ENCODE data around the gene RSPRY1. TPM values are rescaled to one million over a fixed set of nuclear protein-coding genes. Genes with fewer than 3 reads are reported as not detected.
A peak's percentile ranks its signal among the peaks of the same experiment; 100 is the strongest.

RSPRY1 gene
- total RNA-seq, 1 experiment from 2014 or later: 24.9 TPM

- Histone ChIP-seq H2AFZ (ENCODE audit: low read depth, low read length, poor library complexity, severe bottlenecking) (no peak overlapping the region), H3K9me3 (ENCODE audit: control insufficient read depth in 1 of 2, insufficient read depth in 1 of 2, low read depth in 1 of 2, low read length in 2 of 2) (no peaks in the 10 kb centered on the region), H3K4me2 (ENCODE audit: low read length) (peak overlapping the region; percentile 85), H3K27ac (ENCODE audit: low read depth, low read length) (peak overlapping the region; percentile 80), H3K4me1 (ENCODE audit: control insufficient read depth in 1 of 2, insufficient read depth in 2 of 2, low read length in 2 of 2) (peaks cover 10 to 15% of the 10 kb centered on the region in 2 experiments), H3K27me3 (ENCODE audit: insufficient read depth, low read length) (no peaks in the 10 kb centered on the region), H3K4me3 (replicated peaks in 1 of 2; ENCODE audit: low read depth in 1 of 2, low read length in 2 of 2) (peak overlapping the region; percentile 67 to 82), H4K20me1 (ENCODE audit: insufficient read depth) (no peaks in the 10 kb centered on the region), H3K79me2 (ENCODE audit: insufficient read depth, low read length) (peaks cover 5% of the 10 kb centered on the region; the same call in 1 of the 2 replicates), H3K9ac (ENCODE audit: low read length) (peak overlapping the region; percentile 83), H3K9me2 (ENCODE audit: insufficient read depth) (no peaks in the 10 kb centered on the region), H3K36me3 (ENCODE audit: control insufficient read depth in 1 of 2, insufficient read depth in 2 of 2, low read length in 2 of 2) (peaks cover 0 to 3% of the 10 kb centered on the region in 2 experiments; a peak in 1 of 4 replicates)
- intact Hi-C loops (cut with micrococcal nuclease): loop anchor here (2.0 kb wide), 1 partner anchor 55 kb away; no protein-coding TSS in a partner anchor
- DNase-seq (ENCODE audit: low read depth, low spot score) (peak; percentile 8), ATAC-seq (no peak; the same call in 1 of the 2 replicates)
- CTCF ChIA-PET: no interaction called here
- RAD21 ChIA-PET (ENCODE audit: low non-redundant PET in 1 of 2, low total read pairs in 2 of 2, uncharacterized antibody in 2 of 2, unreplicated experiment in 2 of 2): interaction anchor here in 1 of 2 experiments (0.9 kb wide), 1 partner anchor 281 kb away, joined by 3 read pairs; no protein-coding TSS in a partner anchor
- BruUV-seq (replicated peaks): no TSS peak
- POLR2A ChIA-PET: interaction anchor here (1.0 to 2.0 kb wide), 3 partner anchors 10 to 54 kb away, joined by 3 to 6 read pairs (median 5); no protein-coding TSS in a partner anchor
- TF ChIP-seq ZFX (IDR thresholded peaks at IDR 0.05) (peak; percentile 90), SP1 (IDR thresholded peaks at IDR 0.05; ENCODE audit: low read depth) (no peak)
Observed at GRCh38 chr16:57245472-57246113, 59.5 kb downstream of the RSPRY1 start.

- no peaks in the 10 kb centered on the region for H4K20me1 ChIP-seq (ENCODE audit: insufficient read depth)
- no peaks in the 10 kb centered on the region for H3K27me3 ChIP-seq (ENCODE audit: insufficient read depth, low read length)
- H3K27ac ChIP-seq (ENCODE audit: low read depth, low read length): no peak overlapping the region
- no TSS peak for BruUV-seq (replicated peaks)
- no peaks in the 10 kb centered on the region for H3K4me1 ChIP-seq (ENCODE audit: control insufficient read depth in 1 of 2, insufficient read depth in 2 of 2, low read length in 2 of 2)
- DNase-seq (ENCODE audit: low read depth, low spot score): no peak
- H3K79me2 ChIP-seq (ENCODE audit: insufficient read depth, low read length): no peaks in the 10 kb centered on the region
- ChIA-PET POLR2A (no interaction called here), RAD21 (ENCODE audit: low non-redundant PET in 1 of 2, low total read pairs in 2 of 2, uncharacterized antibody in 2 of 2, unreplicated experiment in 2 of 2) (no interaction called here), CTCF (no interaction called here)
- no peak for ATAC-seq
- 0 out of 4 replicates have a peak, but pooled peaks cover 0 to 3% of the 10 kb centered on the region in 2 experiments for H3K9me3 ChIP-seq (ENCODE audit: control insufficient read depth in 1 of 2, insufficient read depth in 1 of 2, low read depth in 1 of 2, low read length in 2 of 2)
- no peak overlapping the region for H3K4me3 ChIP-seq (replicated peaks in 1 of 2; ENCODE audit: low read depth in 1 of 2, low read length in 2 of 2)
- intact Hi-C loops (cut with micrococcal nuclease): no loop called here
- H2AFZ ChIP-seq (ENCODE audit: low read depth, low read length, poor library complexity, severe bottlenecking): no peak overlapping the region
- H3K9ac ChIP-seq (ENCODE audit: low read length): no peak overlapping the region
- no peak overlapping the region for H3K4me2 ChIP-seq (ENCODE audit: low read length)
- no peaks in the 10 kb centered on the region for H3K9me2 ChIP-seq (ENCODE audit: insufficient read depth)
- peaks cover 10 to 17% of the 10 kb centered on the region in 2 experiments for H3K36me3 ChIP-seq (ENCODE audit: control insufficient read depth in 1 of 2, insufficient read depth in 2 of 2, low read length in 2 of 2)
- TF ChIP-seq REST (IDR thresholded peaks at IDR 0.05; ENCODE audit: low read depth): no peak
- TF ChIP-seq SP1 (IDR thresholded peaks at IDR 0.05; ENCODE audit: low read depth): no peak
- no peak for TF ChIP-seq POLR2AphosphoS5 (IDR thresholded peaks at IDR 0.05; ENCODE audit: low read depth, low read length)
- no peak for TF ChIP-seq ATF3 (IDR thresholded peaks at IDR 0.05)
- TF ChIP-seq EZH2phosphoT487 (IDR thresholded peaks at IDR 0.05; ENCODE audit: borderline replicate concordance): no peak
- no peak for TF ChIP-seq SRF (IDR thresholded peaks at IDR 0.05; ENCODE audit: low read depth)
- no peak for TF ChIP-seq YY1 (IDR thresholded peaks at IDR 0.05; ENCODE audit: extremely low read depth, insufficient replicate concordance, low read depth, low read length)
- no peak for TF ChIP-seq ZNF274 (IDR thresholded peaks at IDR 0.05; ENCODE audit: low read depth, low read length)
- TF ChIP-seq TCF7L2 (IDR thresholded peaks at IDR 0.05; ENCODE audit: borderline replicate concordance, extremely low read depth, insufficient read depth, insufficient read length): no peak
- TF ChIP-seq CTCF (IDR thresholded peaks at IDR 0.05 in 2 of 3, conservative IDR thresholded peaks at IDR 0.05 in 1 of 3; ENCODE audit: borderline replicate concordance in 1 of 3, insufficient read depth in 1 of 3, low read depth in 2 of 3, low read length in 2 of 3): no peak
- TF ChIP-seq CEBPB (IDR thresholded peaks at IDR 0.05; ENCODE audit: low read depth): no peak
- no peak for TF ChIP-seq FOSL1 (IDR thresholded peaks at IDR 0.05; ENCODE audit: low read depth)
Observed at GRCh38 chr16:57251352-57251751, 65.2 kb downstream of the RSPRY1 start.

Data from HCT116 (cell line).